ENCODE results near the gene SLC5A6.

SLC5A6 gene

DNA sequence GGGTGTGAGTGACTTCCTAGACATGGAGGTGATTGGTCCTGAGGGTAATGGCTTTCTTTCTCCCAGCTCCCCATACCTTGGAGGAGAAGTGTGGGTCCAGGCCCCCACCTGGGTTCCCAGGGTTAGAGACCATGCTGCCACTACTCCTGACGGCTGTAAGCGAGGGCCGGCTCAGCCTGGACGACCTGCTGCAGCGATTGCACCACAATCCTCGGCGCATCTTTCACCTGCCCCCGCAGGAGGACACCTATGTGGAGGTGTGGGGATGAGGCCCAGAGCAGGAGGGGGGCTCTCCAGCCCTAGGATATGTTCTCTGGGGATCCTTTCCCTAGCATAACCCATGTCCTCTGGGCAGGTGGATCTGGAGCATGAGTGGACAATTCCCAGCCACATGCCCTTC is 26.9 kb upstream of the SLC5A6 start:
- no peak for DNase-seq
- in situ Hi-C loops (cut with MboI; ENCODE audit: low pct_unique_long_range_greater_than_20kb, low sequenced_read_pairs): no loop called here

- in situ Hi-C loops (cut with MboI; ENCODE audit: low pct_unique_long_range_greater_than_20kb, low sequenced_read_pairs): no loop called here
- no peak for DNase-seq
Measured at GRCh38 chr2:27237341-27237945, 25.4 kb upstream of the SLC5A6 start.

DNA sequence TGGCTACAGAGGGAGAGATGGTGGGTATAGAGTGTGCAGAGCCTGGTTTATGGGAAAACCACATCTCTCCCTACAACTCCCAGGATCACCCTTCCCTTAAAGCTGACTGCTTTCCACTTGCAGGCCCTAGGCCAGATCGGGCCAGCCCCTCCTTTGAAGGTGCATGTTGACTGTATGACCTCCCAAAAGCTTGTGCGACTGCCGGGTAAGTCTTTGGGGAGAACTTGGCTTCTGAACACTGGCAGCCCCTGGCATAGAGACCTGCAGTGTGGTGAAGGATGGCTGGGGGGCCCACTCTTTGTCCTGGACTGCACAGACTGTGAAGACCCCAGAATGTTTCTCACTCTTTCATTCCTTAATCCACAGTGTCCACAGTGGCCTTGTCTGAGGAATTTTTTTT is 24.6 kb upstream of the SLC5A6 start:
- no peak for DNase-seq
- in situ Hi-C loops (cut with MboI; ENCODE audit: low pct_unique_long_range_greater_than_20kb, low sequenced_read_pairs): no loop called here

DNA sequence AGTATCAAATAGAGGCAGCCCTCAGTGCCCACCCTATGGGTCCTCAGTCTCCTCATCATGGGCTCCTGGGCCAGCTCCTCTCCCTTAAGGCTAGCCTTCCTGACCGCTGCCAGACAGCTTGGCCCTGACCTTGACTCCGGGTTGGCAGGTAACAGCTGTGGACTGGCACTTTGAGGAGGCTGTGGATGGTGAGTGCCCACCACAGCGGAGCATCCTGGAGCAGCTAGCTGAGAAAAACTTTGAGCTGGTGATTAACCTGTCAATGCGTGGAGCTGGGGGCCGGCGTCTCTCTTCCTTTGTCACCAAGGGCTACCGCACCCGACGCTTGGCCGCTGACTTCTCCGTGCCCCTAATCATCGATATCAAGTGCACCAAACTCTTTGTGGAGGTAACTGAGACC is 24.1 kb upstream of the SLC5A6 start:
- no peak for DNase-seq
- in situ Hi-C loops (cut with MboI; ENCODE audit: low pct_unique_long_range_greater_than_20kb, low sequenced_read_pairs): no loop called here

DNA sequence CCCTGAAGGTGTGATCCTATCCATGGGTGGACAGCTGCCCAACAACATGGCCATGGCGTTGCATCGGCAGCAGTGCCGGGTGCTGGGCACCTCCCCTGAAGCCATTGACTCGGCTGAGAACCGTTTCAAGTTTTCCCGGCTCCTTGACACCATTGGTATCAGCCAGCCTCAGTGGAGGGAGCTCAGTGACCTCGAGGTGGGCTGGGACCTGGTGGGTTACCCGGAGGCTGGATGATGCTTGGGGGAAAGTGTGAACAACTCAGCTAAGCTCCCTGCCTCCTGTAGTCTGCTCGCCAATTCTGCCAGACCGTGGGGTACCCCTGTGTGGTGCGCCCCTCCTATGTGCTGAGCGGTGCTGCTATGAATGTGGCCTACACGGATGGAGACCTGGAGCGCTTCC is 21.3 kb upstream of the SLC5A6 start:
- DNase-seq: no peak
- in situ Hi-C loops (cut with MboI; ENCODE audit: low pct_unique_long_range_greater_than_20kb, low sequenced_read_pairs): no loop called here

DNA sequence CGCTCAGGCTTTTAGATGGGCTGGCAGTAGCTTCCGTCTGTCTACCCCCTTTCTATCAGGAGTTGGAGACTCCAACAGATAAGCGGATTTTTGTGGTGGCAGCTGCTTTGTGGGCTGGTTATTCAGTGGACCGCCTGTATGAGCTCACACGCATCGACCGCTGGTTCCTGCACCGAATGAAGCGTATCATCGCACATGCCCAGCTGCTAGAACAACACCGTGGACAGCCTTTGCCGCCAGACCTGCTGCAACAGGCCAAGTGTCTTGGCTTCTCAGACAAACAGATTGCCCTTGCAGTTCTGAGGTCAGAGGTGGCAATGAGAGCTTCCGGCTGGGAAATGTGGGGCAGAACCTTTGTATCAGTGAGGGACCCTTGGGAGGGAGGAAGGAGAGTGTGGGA is 19.9 kb upstream of the SLC5A6 start:
- in situ Hi-C loops (cut with MboI; ENCODE audit: low pct_unique_long_range_greater_than_20kb, low sequenced_read_pairs): no loop called here
- DNase-seq: no peak

- DNase-seq: no peak
- in situ Hi-C loops (cut with MboI; ENCODE audit: low pct_unique_long_range_greater_than_20kb, low sequenced_read_pairs): no loop called here
Measured at GRCh38 chr2:27227501-27227900, 15.4 kb upstream of the SLC5A6 start.

DNA sequence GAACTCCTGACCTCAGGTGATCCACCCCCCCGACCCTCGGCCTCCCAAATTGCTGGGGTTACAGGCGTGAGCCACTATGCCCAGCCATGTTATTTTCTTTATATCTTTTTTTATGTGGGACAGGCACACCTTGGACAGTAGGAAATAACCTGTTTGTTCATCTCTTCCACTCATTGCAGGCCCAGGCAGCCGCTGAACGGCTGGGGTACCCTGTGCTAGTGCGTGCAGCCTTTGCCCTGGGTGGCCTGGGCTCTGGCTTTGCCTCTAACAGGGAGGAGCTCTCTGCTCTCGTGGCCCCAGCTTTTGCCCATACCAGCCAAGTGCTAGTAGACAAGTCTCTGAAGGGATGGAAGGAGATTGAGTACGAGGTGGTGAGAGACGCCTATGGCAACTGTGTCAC is 13.5 kb upstream of the SLC5A6 start:
- no peak for DNase-seq
- in situ Hi-C loops (cut with MboI; ENCODE audit: low pct_unique_long_range_greater_than_20kb, low sequenced_read_pairs): no loop called here

GRCh38 chr2:27223416-27223815 is 11.3 kb upstream of the SLC5A6 start:
- no peak for DNase-seq
- in situ Hi-C loops (cut with MboI; ENCODE audit: low pct_unique_long_range_greater_than_20kb, low sequenced_read_pairs): no loop called here

- DNase-seq: no peak
- in situ Hi-C loops (cut with MboI; ENCODE audit: low pct_unique_long_range_greater_than_20kb, low sequenced_read_pairs): no loop called here
Measured at GRCh38 chr2:27222407-27222806, 10.3 kb upstream of the SLC5A6 start.

DNA sequence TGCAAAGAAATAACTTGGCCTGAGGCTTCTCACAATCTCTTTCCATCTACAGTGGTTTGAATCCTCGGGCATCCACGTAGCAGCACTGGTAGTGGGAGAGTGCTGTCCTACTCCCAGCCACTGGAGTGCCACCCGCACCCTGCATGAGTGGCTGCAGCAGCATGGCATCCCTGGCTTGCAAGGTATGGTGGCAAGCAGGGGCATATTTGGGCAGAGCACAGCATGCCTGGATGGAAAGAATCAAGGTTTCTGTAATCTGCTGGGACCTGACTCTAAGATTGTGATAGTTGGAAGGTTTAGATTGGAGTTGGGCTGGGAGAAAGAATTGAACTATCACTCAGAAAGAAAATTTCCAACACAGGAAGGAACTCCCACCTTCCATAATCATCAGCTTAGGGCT is 9.1 kb upstream of the SLC5A6 start:
- in situ Hi-C loops (cut with MboI; ENCODE audit: low pct_unique_long_range_greater_than_20kb, low sequenced_read_pairs): no loop called here
- no peak for DNase-seq

DNA sequence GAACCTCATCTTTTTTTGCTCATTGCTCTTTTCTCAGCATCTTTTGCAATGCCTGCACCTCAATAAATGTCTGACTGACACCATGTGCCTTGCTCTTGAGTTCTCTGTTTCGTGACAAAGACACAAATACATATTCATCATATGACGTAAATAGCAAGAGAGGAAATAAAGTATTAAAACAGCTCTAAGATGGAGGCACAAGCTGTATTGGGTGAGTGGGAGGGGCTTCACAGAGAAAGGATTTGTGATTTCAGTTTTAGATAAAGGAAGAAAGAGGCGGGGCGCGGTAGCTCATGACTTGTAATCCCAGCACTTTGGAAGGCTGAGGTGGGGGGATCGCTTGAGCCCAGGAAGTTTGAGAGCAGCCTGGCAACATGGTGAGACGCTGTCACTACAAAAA is 8.0 kb upstream of the SLC5A6 start:
- DNase-seq: no peak
- in situ Hi-C loops (cut with MboI; ENCODE audit: low pct_unique_long_range_greater_than_20kb, low sequenced_read_pairs): no loop called here

DNA sequence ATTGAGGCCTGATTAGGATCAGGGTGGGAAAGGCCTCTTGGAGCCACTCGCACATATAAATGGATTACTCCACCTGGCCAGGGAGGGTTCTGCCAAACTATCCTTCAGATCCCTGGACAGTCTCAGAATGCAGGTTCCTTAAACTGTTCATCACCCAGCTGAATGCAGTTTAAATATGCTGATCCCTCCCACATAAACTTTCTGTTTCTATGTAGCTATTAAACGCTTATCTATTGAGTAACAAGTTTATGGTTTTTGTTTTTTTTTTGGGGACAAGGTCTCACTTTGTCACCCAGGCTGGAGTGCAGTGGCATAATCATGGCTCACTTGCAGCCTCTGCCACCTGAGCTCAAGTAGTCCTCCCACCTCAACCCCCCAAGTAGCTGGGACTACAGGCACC is 7.0 kb upstream of the SLC5A6 start:
- in situ Hi-C loops (cut with MboI; ENCODE audit: low pct_unique_long_range_greater_than_20kb, low sequenced_read_pairs): no loop called here
- DNase-seq: no peak

GRCh38 chr2:27218614-27219013 is 6.5 kb upstream of the SLC5A6 start:
- DNase-seq: peak; percentile 18
- in situ Hi-C loops (cut with MboI; ENCODE audit: low pct_unique_long_range_greater_than_20kb, low sequenced_read_pairs): no loop called here

GRCh38 chr2:27217173-27218121 is 5.4 kb upstream of the SLC5A6 start, which contains the start of gene CAD:
Gene CAD (plus strand): TSS chr2:27217369. CDS start chr2:27217552, 183 bp downstream.
- in situ Hi-C loops (cut with MboI; ENCODE audit: low pct_unique_long_range_greater_than_20kb, low sequenced_read_pairs): no loop called here
- DNase-seq: peak; percentile 87

DNA sequence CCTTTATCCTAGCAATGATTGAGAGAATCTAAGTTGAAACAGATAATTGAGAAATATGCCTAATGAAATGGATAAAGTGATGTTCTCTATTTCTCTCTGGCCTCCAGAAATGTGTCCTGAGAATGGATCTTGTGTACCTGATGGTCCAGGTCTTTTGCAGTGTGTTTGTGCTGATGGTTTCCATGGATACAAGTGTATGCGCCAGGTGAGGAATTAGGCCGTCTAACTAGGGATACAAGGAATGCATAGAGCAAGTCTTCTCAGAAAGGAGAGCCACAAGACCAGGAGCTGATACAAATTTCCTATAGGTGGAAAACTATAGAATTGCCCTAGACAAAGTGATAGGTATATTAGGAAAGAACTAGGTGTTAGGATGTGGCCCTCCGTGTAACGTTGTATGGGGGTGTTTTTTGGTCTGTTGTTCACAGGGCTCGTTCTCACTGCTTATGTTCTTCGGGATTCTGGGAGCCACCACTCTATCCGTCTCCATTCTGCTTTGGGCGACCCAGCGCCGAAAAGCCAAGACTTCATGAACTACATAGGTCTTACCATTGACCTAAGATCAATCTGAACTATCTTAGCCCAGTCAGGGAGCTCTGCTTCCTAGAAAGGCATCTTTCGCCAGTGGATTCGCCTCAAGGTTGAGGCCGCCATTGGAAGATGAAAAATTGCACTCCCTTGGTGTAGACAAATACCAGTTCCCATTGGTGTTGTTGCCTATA is 4.5 kb upstream of the SLC5A6 start:
- in situ Hi-C loops (cut with MboI; ENCODE audit: low pct_unique_long_range_greater_than_20kb, low sequenced_read_pairs): no loop called here
- DNase-seq: no peak

DNA sequence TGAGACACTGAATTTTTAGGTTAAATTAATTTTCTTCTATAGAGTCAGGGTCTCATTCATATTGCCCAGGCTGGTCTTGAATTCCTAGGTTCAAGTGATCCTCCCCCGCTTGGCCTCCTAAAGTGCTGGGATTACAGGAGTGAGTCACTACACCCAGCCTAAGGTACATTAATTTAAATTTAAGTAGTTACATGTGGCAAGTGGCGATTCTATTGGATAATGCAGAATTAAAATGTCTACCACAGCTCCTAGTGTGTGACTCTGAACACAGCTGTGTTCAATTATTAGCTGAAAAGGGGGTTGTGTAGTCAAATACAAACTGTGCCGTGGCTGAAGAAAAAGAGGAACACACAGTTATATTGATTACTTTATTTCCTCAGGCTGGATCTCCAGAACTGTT is 2.9 kb upstream of the SLC5A6 start:
- in situ Hi-C loops (cut with MboI; ENCODE audit: low pct_unique_long_range_greater_than_20kb, low sequenced_read_pairs): no loop called here
- no peak for DNase-seq

DNA sequence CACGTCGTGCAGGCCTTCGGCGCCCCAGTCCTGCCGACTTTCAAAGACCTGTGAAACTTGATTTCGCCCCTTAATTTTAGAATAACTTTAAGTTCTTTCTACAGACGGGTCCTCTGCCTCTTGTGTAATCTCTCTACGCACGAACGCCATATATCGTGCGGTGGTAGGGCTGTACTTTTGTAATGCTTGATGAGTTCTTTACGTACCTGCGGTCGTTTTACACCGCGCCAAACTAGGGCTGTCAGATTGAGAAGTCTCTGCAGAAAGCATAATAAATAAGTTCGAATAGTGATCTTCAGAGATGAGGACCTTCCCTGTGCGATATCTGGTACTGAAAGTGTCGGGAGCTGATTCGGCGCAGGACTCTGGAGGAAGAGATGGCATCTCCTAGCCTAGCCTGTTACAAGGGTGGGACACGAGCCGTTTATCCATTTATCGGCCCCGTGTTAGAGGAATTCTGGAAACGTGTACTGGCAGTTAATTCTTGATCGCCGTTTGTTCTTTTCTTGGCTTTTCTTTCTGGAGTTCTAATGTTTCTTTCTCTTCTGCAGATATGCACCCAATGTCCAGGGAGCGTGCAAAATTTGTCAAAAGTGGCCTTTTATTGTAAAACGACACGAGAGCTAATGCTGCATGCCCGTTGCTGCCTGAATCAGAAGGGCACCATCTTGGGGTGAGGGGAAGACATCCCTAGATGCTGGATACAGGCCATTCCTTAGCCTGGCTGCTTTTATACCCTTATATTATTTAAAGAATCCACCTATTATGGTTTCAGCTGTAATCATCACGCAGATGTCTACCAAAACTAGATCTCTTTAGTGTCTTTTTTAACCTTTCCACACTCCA is 781 bp upstream of the SLC5A6 start:
- DNase-seq: no peak
- in situ Hi-C loops (cut with MboI; ENCODE audit: low pct_unique_long_range_greater_than_20kb, low sequenced_read_pairs): no loop called here

DNA sequence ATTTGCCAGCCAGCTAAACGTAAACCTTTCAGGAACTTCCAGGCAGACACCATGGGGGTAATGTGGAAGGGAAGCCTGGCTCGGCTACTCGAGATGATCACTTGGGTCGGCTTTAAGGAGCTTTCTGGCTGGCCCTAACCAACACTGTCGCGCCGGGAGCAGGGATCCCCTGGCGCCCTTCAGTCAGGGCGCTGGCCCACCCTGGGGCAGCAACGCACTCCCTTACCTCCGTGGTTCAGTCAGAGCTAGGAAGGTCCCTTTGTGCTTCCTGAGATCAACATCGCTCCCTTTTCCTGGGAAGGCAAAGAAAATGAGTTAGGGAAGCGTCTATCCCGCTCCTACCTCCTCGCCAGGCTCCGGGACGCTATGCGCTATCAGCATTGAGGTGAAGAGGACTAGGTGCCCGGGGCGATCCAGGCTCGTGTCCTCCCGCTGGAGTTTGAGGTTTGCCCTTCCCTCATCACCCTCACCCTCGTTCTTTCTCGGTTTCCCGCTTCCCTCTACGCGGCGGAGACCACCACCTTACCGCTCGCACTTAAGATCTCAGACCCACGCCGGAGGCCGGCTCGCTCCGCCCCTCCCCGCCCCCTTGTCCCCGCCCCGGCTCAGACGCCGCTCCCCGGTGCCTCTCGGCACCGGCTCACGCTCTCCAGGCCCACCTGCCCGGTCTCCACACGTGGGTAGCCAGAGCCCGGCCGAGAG is 676 bp downstream of the SLC5A6 start:
- in situ Hi-C loops (cut with MboI; ENCODE audit: low pct_unique_long_range_greater_than_20kb, low sequenced_read_pairs): no loop called here
- DNase-seq: peak; percentile 54

Data from KBM-7 (cell line).